GM21619 (cell line): ENCODE measurements around the gene ARHGEF6.

Experiments
- ATAC-seq: cut with Tn5 transposase; IDR thresholded peaks from one replicate; pipeline ENCODE4 v1.9.1; 2021; ENCODE audit not compliant: unreplicated experiment

The ARHGEF6 gene

GRCh38 chrX:136650811-136651210 is 129.9 kb downstream of the ARHGEF6 start:
- no peak for ATAC-seq

DNA sequence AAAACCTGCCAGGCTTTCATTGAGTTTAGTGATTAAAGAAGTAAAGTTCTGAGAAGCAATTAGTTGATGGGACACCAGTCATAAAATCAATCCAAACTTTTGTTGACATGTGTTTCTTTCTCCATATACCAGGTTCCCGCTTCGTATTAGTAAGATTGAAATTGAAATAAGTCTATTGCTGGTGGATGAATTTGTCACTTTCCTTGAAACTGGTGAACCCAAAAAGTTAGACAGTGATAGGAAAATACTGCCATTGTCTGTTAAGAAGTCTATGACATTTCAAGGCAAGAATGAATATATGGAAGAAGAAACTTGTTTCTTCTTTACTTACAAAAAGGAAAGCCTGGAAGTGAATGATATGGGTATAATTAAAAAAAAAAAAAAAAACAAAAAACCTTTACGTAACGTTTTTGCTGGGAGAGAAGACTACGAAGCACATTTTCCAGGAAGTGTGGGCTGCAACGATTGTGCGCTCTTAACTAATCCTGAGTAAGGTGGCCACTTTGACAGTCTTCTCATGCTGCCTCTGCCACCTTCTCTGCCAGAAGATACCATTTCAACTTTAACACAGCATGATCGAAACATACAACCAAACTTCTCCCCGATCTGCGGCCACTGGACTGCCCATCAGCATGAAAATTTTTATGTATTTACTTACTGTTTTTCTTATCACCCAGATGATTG is 132.9 kb downstream of the ARHGEF6 start, which contains the start of gene CD40LG:
Gene CD40LG, plus strand, starts transcription at position 482 of the 684 bp plus-strand sequence. Its CDS starts 91 bp downstream, at position 573.
- ATAC-seq, result no peak

DNA sequence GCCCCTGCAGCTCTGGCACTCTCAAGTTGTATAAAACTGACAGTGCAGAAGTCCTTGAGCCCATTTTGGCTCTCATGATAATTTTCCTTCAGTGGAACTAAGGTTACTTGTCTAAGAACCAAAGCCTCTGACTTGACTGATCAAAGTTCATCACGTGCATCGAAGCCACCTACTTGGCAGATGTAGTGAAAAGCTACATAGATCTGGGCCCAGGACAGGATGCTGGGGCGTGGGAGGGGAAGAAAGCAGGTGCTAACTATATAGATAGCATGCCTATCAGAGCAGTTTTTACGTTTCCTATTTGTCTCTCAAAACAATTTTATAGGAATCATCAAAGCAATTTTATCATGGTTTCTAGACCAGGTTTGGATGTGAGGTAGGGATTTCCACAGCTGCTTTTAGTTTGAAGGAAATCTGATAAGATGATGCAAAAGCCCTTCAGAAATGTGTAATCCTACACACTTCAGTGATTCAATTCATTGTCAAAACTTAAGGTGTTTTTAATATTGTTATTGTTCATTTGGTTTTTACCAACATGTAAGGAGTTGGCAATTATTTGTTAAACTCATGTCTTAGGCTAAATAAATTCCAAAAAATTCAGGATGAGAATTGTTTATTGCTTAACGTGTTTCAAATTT is 134.0 kb downstream of the ARHGEF6 start:
- ATAC-seq, result no peak

DNA sequence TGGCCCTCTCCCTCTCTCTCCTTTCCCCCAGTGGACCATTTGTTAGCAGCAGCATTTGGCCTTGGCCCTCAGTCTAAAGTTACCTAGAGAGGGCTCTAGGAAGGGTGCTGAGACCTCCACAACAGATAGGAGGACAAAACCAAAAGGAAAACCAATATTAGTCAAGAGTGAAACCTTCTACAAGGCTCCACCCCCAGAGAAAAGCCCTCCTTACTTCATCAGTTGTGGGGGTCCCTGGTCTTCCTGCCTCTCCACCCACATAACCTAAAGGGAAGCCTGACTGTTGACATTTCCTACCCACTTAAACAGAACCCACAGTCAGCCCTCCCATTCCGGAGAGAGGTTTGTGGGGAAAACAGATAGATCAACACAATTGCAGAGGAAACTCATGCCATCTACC is 137.5 kb downstream of the ARHGEF6 start:
- no peak for ATAC-seq

DNA sequence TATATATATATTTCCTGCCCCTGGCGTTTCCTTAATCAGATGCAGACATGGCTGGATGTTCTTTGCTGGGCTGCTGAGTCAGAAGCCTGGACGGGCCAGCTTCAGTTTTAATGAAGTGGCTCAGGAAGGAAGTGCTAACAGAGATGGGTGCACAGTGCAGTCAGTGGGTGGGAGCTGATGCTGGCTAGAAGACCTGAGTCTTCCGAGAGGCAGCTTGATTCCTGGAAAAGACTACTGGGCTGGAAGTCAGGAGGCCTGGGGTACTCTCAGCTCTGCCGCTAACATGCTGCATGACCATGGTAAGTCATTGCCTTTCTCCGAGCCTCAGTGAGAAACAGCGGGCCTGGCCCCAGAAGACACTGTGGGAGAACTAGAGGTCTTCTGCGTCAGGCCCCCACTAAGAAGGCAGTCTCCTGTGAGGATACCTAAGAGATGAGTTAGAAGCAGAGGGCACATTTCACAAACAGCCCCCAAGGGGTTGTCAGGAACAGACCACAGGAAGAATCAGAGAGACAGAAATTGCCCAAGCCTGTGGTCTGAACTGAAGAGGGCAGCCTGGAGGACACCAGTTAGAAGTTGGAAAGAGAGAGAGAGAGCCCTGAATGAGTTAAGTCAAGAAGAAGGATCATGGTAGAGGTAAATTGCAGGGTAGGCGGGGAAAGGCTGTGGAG is 141.1 kb downstream of the ARHGEF6 start:
- no peak for ATAC-seq

DNA sequence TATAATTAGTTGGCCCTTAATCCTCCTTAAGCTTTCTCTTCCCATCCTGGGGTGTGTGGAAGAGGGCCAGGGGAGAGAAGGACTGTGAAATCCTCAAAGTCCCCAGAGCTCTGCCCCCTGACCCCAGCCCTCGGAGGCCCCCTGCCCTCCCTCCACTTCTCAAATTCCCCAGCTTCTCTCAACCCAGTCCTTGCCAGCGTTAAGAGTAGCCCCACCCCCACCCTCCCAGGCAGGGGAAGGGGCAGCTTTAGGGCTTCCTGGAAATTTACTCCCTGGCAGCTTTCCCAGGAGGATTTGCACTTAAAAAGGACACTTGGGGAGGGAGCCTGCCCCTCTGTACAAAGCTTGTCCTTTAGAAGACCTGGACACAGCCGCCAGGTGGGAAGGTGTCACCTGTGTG is 144.6 kb downstream of the ARHGEF6 start:
- ATAC-seq, result no peak

GRCh38 chrX:136635235-136635634 is 145.5 kb downstream of the ARHGEF6 start:
- peak; percentile 94 for ATAC-seq

GRCh38 chrX:136630881-136631280 is 149.9 kb downstream of the ARHGEF6 start:
- no peak for ATAC-seq

DNA sequence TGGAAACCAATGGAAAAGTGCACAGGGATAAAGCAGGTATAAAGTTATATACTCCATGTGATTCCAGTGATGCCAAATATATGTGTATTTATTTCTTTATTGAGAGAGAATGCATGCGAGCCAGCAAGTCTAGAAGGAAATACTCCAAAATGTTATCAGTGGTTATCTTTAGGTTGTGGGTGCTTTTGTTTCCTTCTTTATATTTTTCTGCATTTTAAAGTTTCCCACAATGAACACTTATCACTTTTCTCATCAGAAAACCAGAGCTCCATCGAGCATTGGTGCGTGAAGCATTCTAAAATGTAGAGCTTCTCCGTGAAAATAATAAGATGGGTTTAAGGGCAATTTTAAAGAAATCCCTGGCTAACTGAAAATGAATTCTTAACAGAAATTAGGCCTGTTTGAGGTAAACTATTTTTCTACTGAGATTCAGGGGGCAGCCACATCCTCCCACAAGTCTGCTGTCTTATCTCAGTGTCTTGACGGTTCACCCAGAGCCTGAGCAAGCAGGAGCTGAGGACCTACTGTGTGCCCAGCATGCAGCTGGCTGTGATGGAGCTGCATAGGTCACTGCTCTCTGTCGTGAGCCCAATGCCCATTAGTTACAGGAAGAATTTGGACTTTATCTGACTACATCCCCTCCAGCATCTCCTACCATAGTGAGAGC is 151.5 kb downstream of the ARHGEF6 start:
- ATAC-seq, result no peak

DNA sequence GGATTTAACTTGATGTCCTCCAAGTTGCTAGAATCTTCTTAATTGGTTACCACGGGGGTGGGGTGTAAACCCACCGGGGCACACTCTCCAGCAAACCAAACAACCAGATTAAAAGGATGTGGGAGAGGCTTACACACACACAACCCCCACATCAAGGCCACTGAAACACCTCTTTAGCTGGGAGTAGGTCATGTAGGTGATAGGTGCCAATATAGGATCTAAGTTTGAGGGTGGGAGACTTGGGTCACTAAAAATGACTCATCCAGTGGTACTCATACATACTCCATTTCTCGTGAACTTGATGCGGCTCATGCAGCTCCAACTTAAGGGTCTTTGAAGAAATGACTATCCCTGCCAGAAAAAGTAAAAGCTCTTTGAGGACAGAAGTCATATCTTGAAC is 153.3 kb downstream of the ARHGEF6 start:
- ATAC-seq, result no peak

GRCh38 chrX:136626891-136627290 is 153.8 kb downstream of the ARHGEF6 start:
- ATAC-seq, result no peak

DNA sequence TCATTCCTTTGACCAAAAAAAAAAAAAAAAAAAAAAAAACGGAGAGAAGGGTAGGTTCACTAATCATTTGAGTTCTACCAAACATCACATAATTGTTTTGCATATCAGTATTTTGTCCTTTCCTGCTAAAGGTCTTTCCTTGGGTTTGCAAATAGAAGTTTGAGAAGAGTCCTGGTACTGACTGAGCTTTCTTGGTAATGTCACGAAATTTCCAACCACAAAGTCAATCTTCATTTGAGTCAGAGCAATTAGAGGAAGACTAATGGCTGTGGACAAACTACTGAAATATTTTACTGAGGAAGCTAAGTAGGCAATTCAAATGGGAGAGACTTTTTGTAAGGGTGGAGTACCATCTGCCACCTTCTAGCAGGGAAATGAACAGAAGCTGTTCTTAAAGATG is 154.5 kb downstream of the ARHGEF6 start:
- peak; percentile 74 for ATAC-seq

- no peak for ATAC-seq
Measured at GRCh38 chrX:136625246-136625645, 155.5 kb downstream of the ARHGEF6 start.

- ATAC-seq, result no peak
Measured at GRCh38 chrX:136623396-136623795, 157.3 kb downstream of the ARHGEF6 start.

GRCh38 chrX:136622568-136622967 is 158.2 kb downstream of the ARHGEF6 start:
- no peak for ATAC-seq

- ATAC-seq, result no peak
Measured at GRCh38 chrX:136620780-136621179, 160.0 kb downstream of the ARHGEF6 start.

DNA sequence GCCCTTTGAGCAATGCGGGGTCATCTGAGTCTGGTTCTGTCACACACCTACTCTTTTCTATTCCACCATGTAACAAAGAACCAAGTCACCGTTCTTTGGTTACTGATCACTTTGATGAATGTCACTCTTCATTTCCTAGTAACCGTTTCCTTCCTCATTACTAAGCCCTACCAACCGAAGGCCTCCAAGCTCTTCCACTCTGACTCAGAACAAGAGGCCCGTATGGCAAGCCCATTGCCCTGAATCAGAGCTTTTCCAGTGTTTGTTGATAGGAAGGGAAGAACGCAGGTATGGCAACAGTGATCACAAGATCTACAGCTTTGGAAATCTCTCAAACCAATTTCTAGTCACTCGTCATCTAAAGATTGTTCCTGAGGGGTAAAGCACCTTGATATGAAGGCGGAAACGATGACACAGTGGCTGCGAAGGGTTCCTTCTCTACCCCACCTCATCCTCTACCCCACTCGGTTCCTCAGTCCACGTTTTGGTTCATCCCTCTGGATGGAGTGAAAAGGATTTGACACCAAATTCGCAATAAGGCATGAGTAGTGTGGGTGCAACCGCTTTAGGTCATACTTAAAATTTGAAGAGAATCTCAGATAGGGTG is 160.7 kb downstream of the ARHGEF6 start:
- ATAC-seq, result no peak

DNA sequence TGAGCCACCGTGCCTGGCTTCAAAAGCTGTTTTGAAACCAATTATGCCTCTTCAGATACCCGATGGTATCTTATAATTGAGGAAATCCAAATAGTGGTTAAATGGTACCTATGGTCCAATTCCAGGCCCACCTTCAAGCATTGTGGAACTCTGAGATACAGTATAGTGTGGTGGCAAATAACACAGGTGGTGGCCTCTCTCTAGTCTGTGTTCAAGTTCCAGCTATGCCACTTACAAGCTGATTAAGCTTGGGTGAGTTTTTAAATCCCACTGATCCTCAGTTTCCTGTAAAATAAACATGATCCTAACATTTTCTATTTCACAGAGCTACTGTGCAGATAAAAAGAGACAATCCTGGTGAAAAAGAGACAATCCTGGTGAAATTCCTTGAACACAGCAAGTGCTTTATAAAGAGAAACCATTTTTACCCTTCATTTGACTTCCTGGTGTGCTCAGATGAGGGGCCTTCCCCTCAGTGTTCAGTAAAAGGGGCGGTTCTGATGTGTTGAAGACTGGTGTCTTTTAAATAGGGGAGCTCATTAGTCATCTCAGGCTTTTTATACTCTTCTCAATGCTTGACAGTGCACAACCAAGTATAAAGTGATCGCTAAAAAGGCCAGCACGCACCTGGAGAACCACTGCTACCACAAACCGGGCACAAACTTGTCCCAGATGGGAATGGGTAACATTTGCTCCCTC is 163.6 kb downstream of the ARHGEF6 start:
- peak; percentile 98 for ATAC-seq
